ENCODE data around the gene ATXN1. TPM values are rescaled to one million over a fixed set of nuclear protein-coding genes. Genes with fewer than 3 reads are reported as not detected.

The ATXN1 gene
- total RNA-seq, 1 donor from 2014 or later = 3.9 TPM

DNA sequence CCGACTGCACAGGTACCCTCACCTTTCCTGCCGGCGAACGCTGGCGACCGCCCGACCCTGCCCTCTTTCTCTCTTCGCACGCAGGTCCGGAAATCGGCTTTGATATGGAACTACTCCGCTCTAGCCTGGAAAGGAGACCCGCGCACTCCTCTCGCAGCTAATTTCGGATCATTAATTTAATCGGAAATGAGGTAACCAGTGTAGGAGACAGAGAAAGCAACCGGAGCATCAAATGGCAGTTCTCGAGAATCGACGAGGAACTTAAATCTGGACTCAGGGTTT lies 949 bp upstream of the ATXN1 start:
- Mint-ChIP-seq H3K4me1 (peaks cover 33% of the 10 kb centered on the region), H3K4me3 (peak overlapping the region; percentile 96), H3K9me3 (no peaks in the 10 kb centered on the region), H3K27ac (ENCODE audit: unreplicated experiment) (no peak overlapping the region), H3K27me3 (ENCODE audit: low read depth) (peaks cover 47% of the 10 kb centered on the region), H3K36me3 (ENCODE audit: low read depth) (no peaks in the 10 kb centered on the region)
- TF ChIP-seq, protein P1, sequence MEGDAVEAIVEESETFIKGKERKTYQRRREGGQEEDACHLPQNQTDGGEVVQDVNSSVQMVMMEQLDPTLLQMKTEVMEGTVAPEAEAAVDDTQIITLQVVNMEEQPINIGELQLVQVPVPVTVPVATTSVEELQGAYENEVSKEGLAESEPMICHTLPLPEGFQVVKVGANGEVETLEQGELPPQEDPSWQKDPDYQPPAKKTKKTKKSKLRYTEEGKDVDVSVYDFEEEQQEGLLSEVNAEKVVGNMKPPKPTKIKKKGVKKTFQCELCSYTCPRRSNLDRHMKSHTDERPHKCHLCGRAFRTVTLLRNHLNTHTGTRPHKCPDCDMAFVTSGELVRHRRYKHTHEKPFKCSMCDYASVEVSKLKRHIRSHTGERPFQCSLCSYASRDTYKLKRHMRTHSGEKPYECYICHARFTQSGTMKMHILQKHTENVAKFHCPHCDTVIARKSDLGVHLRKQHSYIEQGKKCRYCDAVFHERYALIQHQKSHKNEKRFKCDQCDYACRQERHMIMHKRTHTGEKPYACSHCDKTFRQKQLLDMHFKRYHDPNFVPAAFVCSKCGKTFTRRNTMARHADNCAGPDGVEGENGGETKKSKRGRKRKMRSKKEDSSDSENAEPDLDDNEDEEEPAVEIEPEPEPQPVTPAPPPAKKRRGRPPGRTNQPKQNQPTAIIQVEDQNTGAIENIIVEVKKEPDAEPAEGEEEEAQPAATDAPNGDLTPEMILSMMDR (conservative IDR thresholded peaks at IDR 0.05) = no peak
- no peak for DNase-seq (ENCODE audit: low read depth, low spot score)

DNA sequence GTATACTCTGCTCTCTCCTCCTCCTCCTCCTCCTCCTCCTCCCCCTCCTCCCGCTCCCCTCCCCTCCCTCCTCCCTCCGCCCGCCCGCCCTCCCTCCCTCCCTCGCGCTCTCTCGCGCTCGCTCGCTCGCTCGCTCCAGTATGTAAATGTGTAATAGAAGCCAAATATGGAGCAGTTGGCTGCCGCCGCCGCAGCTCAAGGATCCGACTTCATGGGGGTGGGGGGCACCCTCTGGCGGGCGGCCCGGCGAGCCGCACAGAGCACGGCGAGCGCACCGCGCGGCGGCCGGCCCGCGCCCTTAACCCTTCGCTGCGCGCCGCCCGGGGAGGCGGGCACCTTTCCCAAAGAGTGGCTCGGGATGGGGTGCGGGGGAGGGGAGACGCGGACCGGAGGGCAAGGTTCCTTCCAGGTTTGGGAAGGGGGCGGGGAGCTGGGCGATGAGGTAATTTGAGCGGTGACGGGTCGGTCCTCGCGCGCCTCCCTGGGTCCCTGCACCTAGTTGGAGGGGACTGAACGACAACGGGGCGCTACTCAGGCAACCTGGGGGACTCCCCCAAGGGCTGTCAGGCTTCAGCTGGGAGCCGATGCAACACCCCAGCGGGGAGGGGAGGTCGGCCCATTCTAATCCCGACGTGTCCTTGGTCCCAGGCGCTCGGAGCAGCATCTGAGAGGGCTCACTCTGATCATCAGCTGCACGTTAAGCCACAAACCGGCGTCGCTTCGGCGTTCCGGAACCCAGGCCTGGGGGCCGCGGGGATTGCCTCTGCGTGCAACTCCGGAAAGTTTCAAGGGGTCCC lies 409 bp upstream of the ATXN1 start:
- H3K4me3 Mint-ChIP-seq = peak overlapping the region; percentile 96
- H3K36me3 Mint-ChIP-seq (ENCODE audit: low read depth) = no peaks in the 10 kb centered on the region
- H3K9me3 Mint-ChIP-seq = no peaks in the 10 kb centered on the region
- TF ChIP-seq, protein P1 (conservative IDR thresholded peaks at IDR 0.05) = peak; percentile 44
- peaks cover 33% of the 10 kb centered on the region for H3K4me1 Mint-ChIP-seq
- peak; percentile 60 for DNase-seq (ENCODE audit: low read depth, low spot score)
- peaks cover 48% of the 10 kb centered on the region for H3K27me3 Mint-ChIP-seq (ENCODE audit: low read depth)
- no peak overlapping the region for H3K27ac Mint-ChIP-seq (ENCODE audit: unreplicated experiment)

DNA sequence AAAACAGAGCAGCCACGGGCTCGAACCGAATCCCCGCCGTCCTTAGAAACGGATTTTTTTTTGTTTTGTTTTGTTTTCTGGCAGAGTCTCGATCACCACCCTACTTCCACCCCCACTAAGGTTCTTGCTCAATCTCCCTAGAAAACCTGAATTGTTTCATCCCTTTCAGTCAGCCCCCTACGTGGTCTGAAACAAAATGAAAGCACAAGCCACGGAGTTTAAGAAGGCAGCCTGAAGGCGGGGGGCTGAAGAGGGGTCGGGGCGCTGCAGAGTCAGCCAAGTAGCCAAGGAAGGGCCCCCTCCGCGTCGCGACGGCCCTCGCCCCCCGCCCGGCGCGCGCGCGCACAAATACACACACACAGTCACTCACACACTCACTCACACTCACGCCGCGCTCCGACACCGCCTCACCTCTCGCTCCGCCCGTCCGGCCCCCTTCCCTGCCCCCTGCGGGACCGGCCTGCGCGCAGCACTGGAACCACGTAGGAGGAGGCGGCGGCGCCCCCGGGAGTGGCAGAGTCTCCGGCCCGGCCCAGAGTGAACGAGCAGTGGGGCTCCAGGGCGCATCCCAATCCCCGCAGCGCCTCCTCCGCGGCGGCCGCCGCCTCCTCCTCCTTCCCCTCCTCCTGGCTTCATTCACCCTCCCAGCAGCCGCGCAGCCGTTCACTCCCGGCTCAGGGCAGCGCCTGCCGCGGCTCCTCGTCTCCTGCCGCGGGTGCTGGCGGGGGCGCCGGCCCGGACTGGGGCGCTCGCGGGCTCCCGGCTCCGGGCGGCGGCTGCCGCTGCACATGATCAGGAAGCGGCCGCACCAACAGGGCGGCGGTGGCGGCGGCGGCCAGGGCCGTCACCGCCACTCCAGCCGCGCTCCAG lies 1.4 kb downstream of the ATXN1 start:
- Mint-ChIP-seq H3K4me3 (peak overlapping the region; percentile 92), H3K4me1 (peaks cover 33% of the 10 kb centered on the region), H3K27me3 (ENCODE audit: low read depth) (peaks cover 50% of the 10 kb centered on the region), H3K9me3 (no peaks in the 10 kb centered on the region), H3K36me3 (ENCODE audit: low read depth) (no peaks in the 10 kb centered on the region), H3K27ac (ENCODE audit: unreplicated experiment) (peak overlapping the region; percentile 70)
- TF ChIP-seq, protein P1 (conservative IDR thresholded peaks at IDR 0.05) = peak; percentile 24
- DNase-seq (ENCODE audit: low read depth, low spot score) = peak; percentile 68

DNA sequence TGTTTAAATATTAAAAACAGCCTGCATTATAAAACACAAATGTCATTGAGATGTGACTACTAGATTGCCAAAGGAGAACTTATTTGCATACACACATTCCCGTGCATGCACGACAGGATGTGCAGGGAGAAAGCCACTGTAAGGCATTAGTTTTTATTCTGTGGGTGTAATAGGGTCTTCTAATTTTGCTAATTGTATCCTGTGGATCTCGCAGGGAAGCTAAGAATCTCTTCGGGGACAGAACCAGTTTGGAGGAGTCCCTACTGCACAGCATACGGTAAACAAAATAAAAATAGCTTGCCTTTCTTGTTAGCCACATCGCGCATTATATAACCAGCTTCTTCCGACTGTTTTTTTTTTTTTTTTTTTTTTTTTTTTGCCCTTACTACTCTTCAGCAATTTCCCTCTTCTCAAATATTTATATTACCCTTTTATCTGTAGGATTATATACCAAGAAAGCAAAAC lies 2.0 kb downstream of the ATXN1 start:
- H3K27me3 Mint-ChIP-seq (ENCODE audit: low read depth) = peaks cover 53% of the 10 kb centered on the region
- peak overlapping the region; percentile 92 for H3K4me3 Mint-ChIP-seq
- peaks cover 33% of the 10 kb centered on the region for H3K4me1 Mint-ChIP-seq
- H3K36me3 Mint-ChIP-seq (ENCODE audit: low read depth) = no peaks in the 10 kb centered on the region
- TF ChIP-seq, protein P1 (conservative IDR thresholded peaks at IDR 0.05) = no peak
- DNase-seq (ENCODE audit: low read depth, low spot score) = no peak
- H3K9me3 Mint-ChIP-seq = no peaks in the 10 kb centered on the region
- no peak overlapping the region for H3K27ac Mint-ChIP-seq (ENCODE audit: unreplicated experiment)

DNA sequence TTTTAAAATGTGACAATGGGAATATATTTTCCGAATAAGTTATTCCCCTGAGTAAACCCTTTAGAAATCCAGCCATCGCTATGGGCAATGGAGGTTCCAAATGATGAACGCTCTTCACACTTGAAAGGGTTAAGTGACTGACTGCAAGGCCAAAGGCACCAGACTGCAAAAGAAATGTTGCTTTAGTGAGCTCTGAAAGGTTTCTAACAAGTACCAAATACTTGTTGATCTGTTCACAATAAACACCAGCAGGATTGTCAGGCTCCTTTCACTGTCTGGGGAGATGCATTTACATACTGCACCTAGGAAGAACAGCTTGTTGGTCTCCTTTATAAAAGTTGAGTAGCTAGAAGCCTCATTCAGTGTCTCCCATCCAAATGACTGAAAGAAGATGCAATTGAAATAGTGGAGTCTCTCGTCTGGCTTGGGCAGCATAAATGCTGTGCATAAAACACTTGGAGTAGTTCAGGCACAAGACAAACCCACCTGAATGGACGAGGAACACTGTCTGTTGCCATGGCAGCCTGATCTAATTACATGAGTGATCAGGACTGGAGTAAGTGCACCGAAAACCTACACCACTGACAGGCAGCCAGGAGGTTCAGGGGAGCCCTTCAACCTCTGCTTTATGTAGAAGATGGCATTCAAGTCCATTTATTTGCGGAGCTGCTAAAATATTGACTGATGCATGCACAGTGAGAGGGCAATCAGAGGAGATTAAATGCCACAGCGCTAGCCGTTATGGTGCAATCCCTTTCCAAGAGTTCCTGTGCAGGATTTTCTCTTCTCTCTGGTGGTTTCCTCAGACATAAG lies 2.9 kb downstream of the ATXN1 start:
- TF ChIP-seq, protein P1 (conservative IDR thresholded peaks at IDR 0.05) = no peak
- peak overlapping the region; percentile 92 for H3K4me3 Mint-ChIP-seq
- no peak for DNase-seq (ENCODE audit: low read depth, low spot score)
- H3K36me3 Mint-ChIP-seq (ENCODE audit: low read depth) = no peaks in the 10 kb centered on the region
- H3K9me3 Mint-ChIP-seq = no peaks in the 10 kb centered on the region
- H3K4me1 Mint-ChIP-seq = peaks cover 33% of the 10 kb centered on the region
- H3K27ac Mint-ChIP-seq (ENCODE audit: unreplicated experiment) = no peak overlapping the region
- H3K27me3 Mint-ChIP-seq (ENCODE audit: low read depth) = peaks cover 47% of the 10 kb centered on the region
